GM18870 (cell line): ENCODE results near the gene SCN11A.

Source experiments
- ATAC-seq: cut with Tn5 transposase; IDR thresholded peaks from one replicate; pipeline ENCODE4 v1.9.1; 2021; ENCODE audit warnings: moderate library complexity; ENCODE audit not compliant: unreplicated experiment

Gene SCN11A

GRCh38 chr3:39011191-39011736 lies 40.5 kb downstream of the SCN11A start:
- no peak for ATAC-seq

GRCh38 chr3:39005295-39005694 lies 46.4 kb downstream of the SCN11A start:
- no peak for ATAC-seq
